EH (cell line): Measurements from ENCODE around the gene PTPRC.
"Not testable (repeated sequence)": the region's sequence is repeated elsewhere in the genome, so short reads cannot be mapped to it uniquely, and the experiment has no call there.

Source experiments
- DNase-seq: peaks from one replicate; pipeline ENCODE4 v3.0.0-alpha.2; 2015; ENCODE audit warnings: low read depth

The PTPRC gene, protein sequence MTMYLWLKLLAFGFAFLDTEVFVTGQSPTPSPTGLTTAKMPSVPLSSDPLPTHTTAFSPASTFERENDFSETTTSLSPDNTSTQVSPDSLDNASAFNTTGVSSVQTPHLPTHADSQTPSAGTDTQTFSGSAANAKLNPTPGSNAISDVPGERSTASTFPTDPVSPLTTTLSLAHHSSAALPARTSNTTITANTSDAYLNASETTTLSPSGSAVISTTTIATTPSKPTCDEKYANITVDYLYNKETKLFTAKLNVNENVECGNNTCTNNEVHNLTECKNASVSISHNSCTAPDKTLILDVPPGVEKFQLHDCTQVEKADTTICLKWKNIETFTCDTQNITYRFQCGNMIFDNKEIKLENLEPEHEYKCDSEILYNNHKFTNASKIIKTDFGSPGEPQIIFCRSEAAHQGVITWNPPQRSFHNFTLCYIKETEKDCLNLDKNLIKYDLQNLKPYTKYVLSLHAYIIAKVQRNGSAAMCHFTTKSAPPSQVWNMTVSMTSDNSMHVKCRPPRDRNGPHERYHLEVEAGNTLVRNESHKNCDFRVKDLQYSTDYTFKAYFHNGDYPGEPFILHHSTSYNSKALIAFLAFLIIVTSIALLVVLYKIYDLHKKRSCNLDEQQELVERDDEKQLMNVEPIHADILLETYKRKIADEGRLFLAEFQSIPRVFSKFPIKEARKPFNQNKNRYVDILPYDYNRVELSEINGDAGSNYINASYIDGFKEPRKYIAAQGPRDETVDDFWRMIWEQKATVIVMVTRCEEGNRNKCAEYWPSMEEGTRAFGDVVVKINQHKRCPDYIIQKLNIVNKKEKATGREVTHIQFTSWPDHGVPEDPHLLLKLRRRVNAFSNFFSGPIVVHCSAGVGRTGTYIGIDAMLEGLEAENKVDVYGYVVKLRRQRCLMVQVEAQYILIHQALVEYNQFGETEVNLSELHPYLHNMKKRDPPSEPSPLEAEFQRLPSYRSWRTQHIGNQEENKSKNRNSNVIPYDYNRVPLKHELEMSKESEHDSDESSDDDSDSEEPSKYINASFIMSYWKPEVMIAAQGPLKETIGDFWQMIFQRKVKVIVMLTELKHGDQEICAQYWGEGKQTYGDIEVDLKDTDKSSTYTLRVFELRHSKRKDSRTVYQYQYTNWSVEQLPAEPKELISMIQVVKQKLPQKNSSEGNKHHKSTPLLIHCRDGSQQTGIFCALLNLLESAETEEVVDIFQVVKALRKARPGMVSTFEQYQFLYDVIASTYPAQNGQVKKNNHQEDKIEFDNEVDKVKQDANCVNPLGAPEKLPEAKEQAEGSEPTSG (N-terminal part only)

DNA sequence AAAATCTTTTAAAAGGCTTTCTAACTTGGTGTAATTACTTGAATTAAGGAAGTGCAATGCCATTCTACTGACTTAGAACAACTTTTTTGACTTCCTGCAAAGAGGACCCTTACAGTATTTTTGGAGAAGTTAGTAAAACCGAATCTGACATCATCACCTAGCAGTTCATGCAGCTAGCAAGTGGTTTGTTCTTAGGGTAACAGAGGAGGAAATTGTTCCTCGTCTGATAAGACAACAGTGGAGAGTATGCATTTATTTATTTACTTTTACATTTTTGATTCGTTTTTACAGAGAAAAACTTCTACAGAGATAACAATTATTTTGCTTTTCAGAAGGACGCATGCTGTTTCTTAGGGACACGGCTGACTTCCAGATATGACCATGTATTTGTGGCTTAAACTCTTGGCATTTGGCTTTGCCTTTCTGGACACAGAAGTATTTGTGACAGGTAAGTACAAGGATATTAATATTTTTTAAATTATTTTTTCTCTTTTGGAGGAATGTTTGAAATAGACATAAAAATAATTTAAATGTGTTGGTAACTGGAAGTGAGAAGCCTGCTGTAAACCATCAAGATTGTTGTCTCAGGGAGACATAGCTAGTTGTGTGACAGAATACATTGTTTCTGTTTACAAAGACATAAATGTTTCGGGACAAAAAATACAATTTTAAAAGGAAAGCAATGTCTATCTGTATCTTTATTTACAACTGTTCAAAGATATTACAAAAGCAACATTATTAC is at the start of gene PTPRC:
Gene PTPRC (plus strand): TSS at position 147 of the 742 bp plus-strand sequence. CDS start 229 bp downstream, at position 376.
- DNase-seq, result no peak

DNA sequence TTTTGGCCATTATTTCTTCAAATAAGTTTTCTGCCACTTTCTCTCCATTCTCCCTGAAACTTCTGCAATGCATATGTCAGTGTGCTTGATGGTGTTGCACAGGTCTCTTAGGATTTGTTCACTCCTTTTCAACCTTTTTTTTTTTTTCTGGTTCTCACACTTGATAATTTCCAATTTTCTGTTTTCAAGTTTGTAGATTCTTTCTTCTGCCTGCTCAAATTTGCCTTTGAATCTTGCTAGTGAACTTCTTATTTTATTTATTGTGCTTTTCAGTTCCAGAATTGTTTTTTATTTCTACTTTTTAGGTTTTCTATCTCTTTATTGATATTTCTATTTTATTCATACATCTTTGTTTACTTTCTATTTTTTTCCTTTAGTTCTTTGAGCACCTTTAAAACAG is 48.4 kb upstream of the PTPRC start:
- DNase-seq, result no peak

DNA sequence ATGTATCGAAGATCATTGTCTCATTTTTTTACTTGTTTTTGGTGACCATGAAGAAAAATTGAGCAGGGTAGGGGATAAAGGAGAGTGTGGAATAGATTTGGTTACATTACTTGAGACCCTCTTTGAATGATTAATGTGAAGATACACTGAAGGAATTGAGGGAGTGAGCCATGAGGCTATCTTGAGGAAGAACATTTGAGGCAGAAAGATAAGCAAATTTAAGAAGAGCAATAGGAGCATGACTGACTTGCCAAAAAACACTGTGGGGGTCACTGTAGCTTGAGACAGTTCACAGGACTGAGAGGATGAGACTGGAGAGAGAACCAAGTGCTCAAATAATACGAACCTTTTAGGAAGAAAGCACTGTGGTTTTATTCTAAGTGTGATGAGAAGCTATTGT is 43.1 kb upstream of the PTPRC start:
- no peak for DNase-seq

DNA sequence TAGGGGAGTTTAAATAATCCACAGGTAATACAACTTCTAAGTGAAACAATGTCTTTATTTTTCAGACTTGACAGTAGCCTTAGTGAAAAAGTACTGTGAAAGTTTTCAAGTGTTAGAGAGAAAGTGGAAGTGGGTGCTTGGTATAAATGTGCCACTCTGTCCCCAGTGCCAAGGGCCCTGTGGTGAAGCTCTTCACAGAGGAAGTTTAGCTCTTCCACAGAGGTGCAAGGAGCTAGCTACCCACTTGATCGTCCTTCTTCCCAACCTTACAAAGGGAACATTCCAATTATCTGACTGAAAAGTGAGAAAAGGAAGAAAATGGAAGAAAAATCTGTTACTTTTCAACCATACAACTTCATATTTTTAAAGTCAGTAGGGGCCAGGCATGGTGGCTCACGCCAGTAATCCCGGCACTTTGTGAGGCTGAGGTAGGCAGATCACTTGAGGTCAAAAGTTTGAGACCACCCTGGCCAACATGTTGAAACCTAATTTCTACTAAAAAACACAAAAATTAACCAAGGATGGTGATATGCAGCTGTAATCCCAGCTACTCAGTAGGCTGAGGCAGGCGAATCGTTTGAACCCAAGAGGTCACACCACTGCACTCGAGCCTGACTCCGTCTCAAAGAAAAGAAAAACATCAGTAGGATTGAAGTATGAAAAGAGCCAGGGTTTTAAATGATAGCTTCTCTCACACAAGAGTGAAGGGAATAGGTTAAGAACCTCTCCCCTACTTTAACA is 41.0 kb upstream of the PTPRC start:
- DNase-seq, result no peak

DNA sequence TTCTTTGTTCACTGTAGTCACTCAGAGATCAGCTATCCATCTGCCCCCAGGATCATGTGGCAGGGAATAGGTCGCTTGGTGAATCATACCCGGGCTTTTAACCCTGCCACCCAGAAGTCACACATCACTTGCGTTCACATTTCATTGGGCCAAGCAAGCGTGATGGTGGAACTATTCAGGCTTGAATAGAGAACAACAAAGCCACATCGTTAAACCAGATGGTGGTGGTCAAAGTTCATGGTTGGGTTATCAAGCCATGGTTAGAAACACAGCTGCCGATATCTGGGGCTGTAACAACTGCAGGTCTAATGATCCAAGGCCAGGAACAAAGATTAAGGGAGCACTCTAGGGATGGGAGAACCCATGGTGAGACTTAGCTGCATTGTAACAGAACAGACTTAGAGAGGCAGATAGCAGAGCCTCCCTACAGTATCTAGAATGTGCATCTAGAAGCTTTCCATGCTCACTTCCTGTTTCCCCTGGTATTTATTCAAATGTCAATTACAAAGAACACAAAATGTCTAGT is 40.0 kb upstream of the PTPRC start:
- DNase-seq, result no peak

DNA sequence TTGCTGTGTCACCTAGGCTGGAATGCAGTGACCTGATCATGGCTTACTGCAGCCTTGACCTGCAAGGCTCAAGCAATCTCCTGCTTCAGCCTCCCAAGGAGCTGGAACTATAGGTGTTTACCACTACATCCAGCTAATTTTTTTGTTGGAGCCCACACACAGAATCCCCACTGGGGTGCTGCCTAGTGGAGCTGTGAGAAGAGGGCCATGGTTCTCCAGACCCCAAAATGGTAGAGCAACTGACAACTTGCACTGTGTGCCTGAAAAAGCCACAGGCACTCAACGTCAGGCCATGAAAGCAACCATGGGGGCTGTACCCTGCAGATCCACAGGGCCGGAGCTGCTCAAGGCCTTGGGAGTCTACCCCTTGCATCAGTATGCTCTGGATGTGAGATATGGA is 39.1 kb upstream of the PTPRC start:
- DNase-seq, result no peak

DNA sequence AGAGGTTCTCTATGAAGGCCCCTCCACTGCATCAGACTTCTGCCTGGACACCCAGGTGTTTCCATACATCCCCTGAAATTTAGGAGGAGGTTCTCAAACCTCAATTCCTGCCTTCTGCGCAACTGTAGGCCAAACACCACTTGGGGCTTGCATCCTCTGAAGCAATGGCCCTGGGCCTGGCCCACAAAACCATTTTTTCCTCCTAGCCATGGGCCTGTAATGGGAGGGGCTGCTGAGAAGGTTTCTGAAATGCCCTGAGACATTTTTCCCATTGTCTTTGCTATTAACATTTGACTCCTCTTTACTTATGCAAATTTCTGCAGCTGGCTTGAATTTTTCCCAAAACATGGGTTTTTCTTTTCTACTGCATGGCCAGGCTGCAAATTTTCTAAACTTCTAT is 37.9 kb upstream of the PTPRC start:
- no peak for DNase-seq

DNA sequence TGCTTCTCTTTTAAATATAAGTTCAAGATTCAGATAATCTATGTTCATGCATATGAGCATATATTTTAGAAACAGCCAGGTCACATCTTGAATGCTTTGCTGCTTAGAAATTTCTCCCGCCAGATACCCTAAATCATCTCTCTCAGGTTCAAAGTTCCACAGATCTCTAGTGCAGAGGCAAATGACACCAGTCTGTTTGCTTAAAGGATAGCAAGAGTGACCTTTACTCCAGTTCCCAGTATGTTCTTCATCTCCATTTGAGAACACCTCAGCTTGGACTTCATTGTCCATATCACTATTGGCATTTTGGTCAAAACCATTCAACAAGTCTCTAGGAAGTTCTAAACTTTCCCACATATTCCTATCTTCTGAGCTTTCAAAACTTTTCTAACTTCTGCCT is 37.5 kb upstream of the PTPRC start:
- not testable (repeated sequence) for DNase-seq

DNA sequence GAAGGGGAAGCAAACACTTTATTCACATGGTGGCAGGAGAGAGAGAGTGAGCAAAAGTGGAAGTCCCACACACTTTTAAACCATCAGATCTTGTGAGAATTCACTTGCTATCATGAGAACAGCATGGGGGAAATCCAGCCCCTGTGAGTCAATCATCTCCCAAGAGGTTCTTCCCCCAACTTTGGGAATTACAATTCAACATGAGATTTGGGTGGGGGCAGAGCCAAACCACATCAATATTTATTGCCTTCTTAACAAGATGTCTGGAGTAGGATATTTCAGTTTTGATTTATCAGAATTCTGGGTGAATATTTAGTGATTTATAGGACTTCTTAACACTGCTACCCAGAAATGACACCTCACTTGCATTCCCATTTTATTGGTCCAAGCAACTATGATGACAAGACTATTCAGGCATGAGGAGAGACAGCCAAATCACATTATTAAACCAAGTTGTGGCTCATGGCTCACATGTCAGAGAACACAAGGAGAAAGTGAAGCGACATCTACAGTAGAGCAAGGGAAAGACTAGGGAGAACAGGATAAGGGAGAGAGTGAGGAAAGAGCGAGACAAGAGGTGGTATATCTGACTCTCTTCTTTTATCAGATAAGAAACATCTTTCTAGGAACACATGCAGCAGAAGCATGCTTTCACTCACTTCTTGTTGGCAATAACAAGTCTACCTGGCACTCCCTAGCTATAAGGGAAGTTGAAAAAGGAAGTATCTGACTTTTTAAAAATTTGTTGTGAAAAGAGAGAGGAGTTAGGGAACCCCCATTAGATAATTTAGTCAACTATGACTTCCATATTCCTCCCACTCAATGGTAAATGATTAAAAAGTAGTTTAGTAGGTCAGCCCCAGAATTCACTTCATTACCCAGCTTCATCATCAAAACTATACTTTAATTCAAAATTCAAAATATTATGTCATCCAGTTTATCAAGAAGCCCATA is 36.6 kb upstream of the PTPRC start:
- DNase-seq, result peak; percentile 85

DNA sequence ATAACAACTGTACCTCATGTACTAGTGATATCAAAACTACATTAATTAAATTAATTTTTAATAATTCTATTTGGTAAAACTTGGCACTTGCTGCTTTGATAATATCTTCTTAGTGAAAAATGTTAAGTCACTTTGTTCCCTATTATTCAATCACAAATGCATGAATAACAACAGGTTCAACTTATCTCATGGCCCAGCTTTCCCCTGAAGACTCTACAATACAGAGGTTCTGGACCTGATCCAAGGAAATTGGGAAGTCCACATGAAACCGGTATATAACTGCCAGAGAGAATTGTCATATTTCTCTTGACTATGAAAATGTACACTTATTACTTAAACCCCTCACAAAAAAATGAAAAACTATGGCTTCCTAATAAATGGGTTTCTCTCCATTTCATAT is 33.9 kb upstream of the PTPRC start:
- DNase-seq, result no peak

DNA sequence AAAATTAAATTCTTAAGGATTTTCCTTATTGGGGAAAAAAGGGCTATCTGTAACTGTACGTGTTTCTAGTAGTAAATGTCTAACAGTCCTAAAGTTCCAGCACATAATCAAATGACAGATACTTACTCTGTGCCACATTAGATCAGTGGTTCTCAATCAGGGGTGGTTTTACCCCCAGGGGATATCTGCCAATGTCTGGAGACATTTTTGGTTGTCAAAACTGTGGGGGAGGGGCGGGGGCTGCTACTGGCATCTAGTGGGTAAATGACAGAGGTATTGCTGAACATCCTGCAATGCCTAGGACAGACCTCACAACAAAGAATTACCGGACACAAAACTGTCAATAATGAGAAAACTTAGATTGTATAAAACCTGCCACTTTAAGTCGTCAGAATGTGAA is 33.4 kb upstream of the PTPRC start:
- no peak for DNase-seq

DNA sequence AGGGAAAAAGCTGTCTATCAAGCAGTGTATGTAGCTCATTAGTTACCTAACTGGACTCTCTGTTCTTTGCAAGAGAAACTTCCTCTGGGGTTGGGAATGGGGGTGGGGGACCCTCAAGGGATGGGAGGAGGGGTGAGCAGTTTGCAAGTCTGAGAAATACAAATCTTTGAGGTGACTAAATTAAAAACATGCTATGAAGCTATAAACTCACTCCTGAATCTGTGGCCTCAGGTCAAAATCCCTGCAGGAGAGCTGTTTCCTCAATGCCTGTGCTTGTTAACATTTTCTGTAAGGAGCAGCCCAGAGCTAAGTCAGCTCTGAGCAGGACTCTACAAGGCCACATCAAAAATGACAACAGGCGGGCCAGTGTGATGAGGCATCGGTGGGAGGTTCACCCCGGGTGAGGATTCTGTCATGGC is 32.8 kb upstream of the PTPRC start:
- peak; percentile 87 for DNase-seq

DNA sequence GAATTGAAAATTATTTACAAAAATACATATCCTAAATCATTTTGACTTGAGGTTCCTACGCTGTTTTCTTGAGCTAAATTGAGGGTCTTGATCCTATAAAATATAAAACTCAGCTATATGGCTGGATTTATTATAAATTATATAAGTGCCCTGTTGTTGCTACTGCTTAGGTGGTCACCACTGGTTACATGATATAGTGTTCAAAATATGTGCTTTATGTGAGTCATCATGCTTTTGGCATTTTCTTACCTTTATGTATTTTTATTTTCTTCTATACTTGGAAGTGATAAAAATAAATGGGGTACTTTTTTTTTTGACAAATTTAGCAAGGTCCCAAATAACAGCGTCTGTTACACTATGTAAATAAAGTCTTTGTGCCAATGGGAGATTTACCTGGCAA is 31.1 kb upstream of the PTPRC start:
- no peak for DNase-seq

DNA sequence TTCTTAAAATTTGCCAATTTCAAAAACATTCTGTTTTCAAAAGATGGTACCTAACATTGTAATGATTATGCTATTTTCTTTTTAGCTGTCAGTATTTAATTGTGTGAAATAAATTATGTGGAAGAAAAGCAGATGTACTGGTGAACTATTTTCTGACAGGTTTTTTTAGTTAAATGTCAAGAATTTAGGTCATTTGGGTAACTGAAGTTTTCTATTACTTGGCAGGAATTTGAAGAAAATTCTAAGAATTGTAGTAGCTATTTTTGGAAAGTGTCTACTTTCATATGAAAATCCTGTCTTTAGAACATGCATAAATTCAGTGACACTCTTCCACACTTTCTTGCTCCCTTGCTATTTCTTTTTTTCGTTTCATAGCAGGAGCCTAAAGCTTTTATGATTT is 28.5 kb upstream of the PTPRC start:
- peak; percentile 40 for DNase-seq

DNA sequence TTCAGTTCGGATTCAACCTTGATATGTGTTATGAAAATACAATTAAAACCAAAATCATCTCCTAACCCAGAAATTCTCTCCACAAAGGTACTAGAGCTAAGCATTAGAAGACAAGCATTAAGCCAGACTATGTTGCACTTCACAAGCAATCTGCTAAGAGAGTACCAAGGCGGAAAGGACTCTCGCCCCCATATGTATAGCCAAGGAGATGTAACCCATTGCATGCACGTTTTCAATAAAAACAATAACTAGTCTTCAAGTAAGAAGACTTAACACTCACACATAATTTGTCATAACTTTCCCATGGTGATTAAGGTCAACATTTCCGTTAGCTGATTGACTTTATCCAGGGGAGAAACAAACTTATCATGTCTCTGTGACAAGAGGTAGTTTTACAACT is 27.6 kb upstream of the PTPRC start:
- no peak for DNase-seq

DNA sequence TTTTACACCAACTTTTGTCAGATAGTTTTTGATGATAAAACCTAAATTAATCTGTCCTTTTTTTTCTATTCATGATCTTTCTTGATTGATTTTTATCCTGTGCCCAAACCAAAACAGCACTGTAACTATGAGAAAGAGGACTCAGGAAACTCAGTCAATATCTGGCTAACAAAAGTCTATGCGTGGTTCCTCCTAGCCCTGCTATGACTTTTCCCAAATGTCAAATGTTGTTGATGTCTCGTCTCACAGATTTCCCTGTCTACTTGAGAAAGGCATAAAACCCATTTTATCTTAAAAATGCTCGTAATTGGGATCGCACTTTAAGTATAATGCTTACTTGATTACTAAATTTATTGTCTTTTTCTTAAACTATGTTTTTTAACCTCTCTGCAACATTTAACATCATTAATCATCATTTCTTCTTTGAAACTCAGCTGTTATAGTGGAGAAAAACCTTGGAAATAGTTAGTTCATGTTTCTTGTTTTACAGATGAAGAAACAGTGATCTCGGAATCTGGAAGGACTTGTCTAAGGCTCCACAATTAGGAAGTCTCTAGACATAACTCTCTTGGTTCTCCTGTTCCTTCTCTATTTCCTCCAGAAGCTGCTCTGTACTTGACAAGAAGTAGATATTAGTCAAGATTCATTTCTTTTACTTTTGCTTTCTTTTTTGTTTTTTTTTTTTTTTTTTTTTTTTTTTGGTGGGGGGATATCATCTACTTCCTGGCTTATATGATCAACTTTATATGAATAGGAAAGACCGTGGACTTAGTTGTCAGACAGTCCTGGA is 26.2 kb upstream of the PTPRC start:
- no peak for DNase-seq

DNA sequence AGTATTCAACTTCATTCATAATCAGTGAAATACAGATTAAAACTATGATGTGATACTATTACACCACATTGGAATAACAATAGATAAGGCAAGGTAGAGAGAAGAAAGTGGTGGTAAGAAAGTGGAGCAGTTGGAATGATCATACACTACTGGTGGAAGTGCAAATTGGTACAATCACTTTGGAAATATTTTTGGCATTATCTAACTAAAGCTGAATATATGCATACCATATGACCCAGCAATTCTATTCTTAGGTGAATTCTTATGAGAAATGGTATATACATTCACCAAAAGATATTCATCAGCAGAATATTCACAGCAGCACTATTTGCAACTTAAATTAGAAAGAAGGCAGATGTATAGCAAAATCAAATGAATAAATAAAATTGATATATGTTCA is 21.4 kb upstream of the PTPRC start:
- DNase-seq, result no peak

DNA sequence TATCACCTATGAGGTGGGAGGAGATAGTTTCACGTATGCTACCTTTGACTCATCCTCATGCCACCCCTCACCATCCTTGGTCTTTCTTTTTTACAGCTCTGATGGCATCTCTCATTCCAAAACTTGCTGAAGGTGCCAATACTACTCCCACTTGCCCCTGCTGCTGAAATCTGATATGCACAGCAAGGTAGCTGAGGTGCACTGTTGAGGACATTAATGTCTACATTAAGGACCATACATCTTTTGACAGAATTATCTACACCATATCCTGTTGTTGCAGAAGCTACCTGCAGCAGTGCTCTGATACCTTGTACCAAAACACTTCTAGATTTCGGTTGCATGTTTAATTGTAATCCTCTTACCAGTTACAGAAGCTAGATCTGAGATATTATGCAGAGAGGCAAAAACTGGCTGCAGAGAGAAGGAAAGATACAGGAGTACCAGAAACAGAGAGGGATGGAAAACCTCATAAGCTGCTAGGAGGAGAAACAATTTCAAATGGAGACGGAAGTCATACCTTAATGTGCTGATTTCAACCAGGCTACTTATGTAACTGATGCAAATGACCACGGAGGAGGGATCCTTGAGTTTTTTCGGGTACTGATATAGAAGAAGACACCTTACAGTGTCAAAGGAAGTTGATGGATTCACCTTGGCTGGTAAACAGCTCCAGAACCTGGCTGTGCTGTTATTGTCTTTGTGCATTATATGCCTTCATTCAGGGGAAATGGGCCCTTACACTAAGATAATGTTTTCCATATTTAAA is 19.3 kb upstream of the PTPRC start:
- no peak for DNase-seq
